ENCODE data around the gene SASH1.

Gene SASH1

GRCh38 chr6:148413321-148414091, 70.9 kb downstream of the SASH1 start:
- H3K4me1 ChIP-seq (ENCODE audit: control insufficient read depth, insufficient read depth, low read length) = no peaks in the 10 kb centered on the region
- H3K4me3 ChIP-seq (ENCODE audit: low read depth, low read length) = no peak overlapping the region
- H3K27ac ChIP-seq (ENCODE audit: extremely low read depth, low read depth, low read length) = no peak overlapping the region
- no peaks in the 10 kb centered on the region for H3K9me3 ChIP-seq (ENCODE audit: control insufficient read depth, insufficient read depth, low read depth, low read length)
- ChIA-PET POLR2A (no interaction called here), CTCF (interaction anchor here (0.7 kb wide), 1 partner anchor 549 kb away, joined by 4 read pairs; no protein-coding TSS in a partner anchor)
- no peaks in the 10 kb centered on the region for H3K36me3 ChIP-seq (ENCODE audit: control insufficient read depth in 2 of 2, insufficient read depth in 1 of 2, low read length in 2 of 2)
- no peak for TF ChIP-seq ZNF155 (tag by site-specific recombination; IDR thresholded peaks at IDR 0.05)
- no peak for TF ChIP-seq KLF8 (tag by site-specific recombination; IDR thresholded peaks at IDR 0.05)
- peak; percentile 66 for TF ChIP-seq ZNF530 (tag by site-specific recombination; IDR thresholded peaks at IDR 0.05; ENCODE audit: low read depth)
- no peak for TF ChIP-seq ZNF121 (tag by site-specific recombination; IDR thresholded peaks at IDR 0.05)
- no peak for TF ChIP-seq ZNF391 (tag by site-specific recombination; IDR thresholded peaks at IDR 0.05; ENCODE audit: borderline replicate concordance, low read depth)

GRCh38 chr6:148414092-148414489, 71.5 kb downstream of the SASH1 start:
- H3K4me3 ChIP-seq (ENCODE audit: low read depth, low read length) = no peak overlapping the region
- H3K27ac ChIP-seq (ENCODE audit: extremely low read depth, low read depth, low read length) = no peak overlapping the region
- H3K9me3 ChIP-seq (ENCODE audit: control insufficient read depth, insufficient read depth, low read depth, low read length) = no peaks in the 10 kb centered on the region
- H3K36me3 ChIP-seq (ENCODE audit: control insufficient read depth in 2 of 2, insufficient read depth in 1 of 2, low read length in 2 of 2) = no peaks in the 10 kb centered on the region
- H3K4me1 ChIP-seq (ENCODE audit: control insufficient read depth, insufficient read depth, low read length) = no peaks in the 10 kb centered on the region
- TF ChIP-seq ZNF677 (tag by site-specific recombination; IDR thresholded peaks at IDR 0.05) (no peak), ZBTB48 (tag by site-specific recombination; IDR thresholded peaks at IDR 0.05) (no peak), ZNF624 (tag by site-specific recombination; IDR thresholded peaks at IDR 0.05) (no peak), ZNF747 (tag by site-specific recombination; IDR thresholded peaks at IDR 0.05) (no peak), ZNF202 (tag by site-specific recombination; IDR thresholded peaks at IDR 0.05; ENCODE audit: borderline replicate concordance) (no peak), MYNN (tag by site-specific recombination; IDR thresholded peaks at IDR 0.05; ENCODE audit: borderline replicate concordance) (no peak), ZNF324 (tag by site-specific recombination; IDR thresholded peaks at IDR 0.05) (no peak), ZNF626 (tag by site-specific recombination; IDR thresholded peaks at IDR 0.05) (no peak), ZEB2 (tag by site-specific recombination; IDR thresholded peaks at IDR 0.05) (no peak), ZNF335 (tag by site-specific recombination; conservative IDR thresholded peaks at IDR 0.05) (no peak), HOXA7 (CRISPR knock-in tag; IDR thresholded peaks at IDR 0.05; ENCODE audit: borderline replicate concordance) (no peak), ZNF596 (tag by site-specific recombination; IDR thresholded peaks at IDR 0.05) (no peak)
- CTCF ChIA-PET = interaction anchor here (0.6 to 1.5 kb wide), 2 partner anchors 51 to 932 kb away, joined by 4 to 8 read pairs; no protein-coding TSS in a partner anchor
- POLR2A ChIA-PET = no interaction called here

GRCh38 chr6:148414836-148415235, 72.2 kb downstream of the SASH1 start:
- Histone ChIP-seq H3K4me1 (ENCODE audit: control insufficient read depth, insufficient read depth, low read length) (no peaks in the 10 kb centered on the region), H3K9me3 (ENCODE audit: control insufficient read depth, insufficient read depth, low read depth, low read length) (no peaks in the 10 kb centered on the region), H3K36me3 (ENCODE audit: control insufficient read depth in 2 of 2, insufficient read depth in 1 of 2, low read length in 2 of 2) (no peaks in the 10 kb centered on the region), H3K4me3 (ENCODE audit: low read depth, low read length) (no peak overlapping the region), H3K27ac (ENCODE audit: extremely low read depth, low read depth, low read length) (no peak overlapping the region)
- TF ChIP-seq PRDM6 (tag by site-specific recombination; IDR thresholded peaks at IDR 0.05) (peak; percentile 46; the same call in 1 of the 2 replicates), ZNF768 (tag by site-specific recombination; IDR thresholded peaks at IDR 0.05) (no peak), ZNF311 (tag by site-specific recombination; IDR thresholded peaks at IDR 0.05; ENCODE audit: borderline replicate concordance) (no peak)
- ChIA-PET POLR2A (no interaction called here), CTCF (interaction anchor here (0.6 to 1.5 kb wide), 3 partner anchors 51 to 932 kb away, joined by 3 to 8 read pairs (median 4); no protein-coding TSS in a partner anchor)

Measured in HEK293 (cell line).